DOHH2 (cell line): ENCODE results near the gene KCNMA1.

ENCODE experiments used
- EZH2phosphoT487 ChIP-seq: fragments of 200-600 bp; sonication (generic); IDR thresholded peaks from 2 replicates; pipeline ENCODE4 v1.6.1; 2017; ENCODE audit warnings: borderline replicate concordance, mild to moderate bottlenecking, antibody characterized with exemption, low read length, moderate library complexity, mixed read lengths
- TF ChIP-seq, protein P1 (sequence below): fragments of 200-600 bp; sonication (generic); IDR thresholded peaks from one replicate; pipeline ENCODE4 v1.5.1; 2014; ENCODE audit warnings: antibody characterized with exemption, mild to moderate bottlenecking, low read depth, low read length; ENCODE audit not compliant: poor library complexity, severe bottlenecking

DNA sequence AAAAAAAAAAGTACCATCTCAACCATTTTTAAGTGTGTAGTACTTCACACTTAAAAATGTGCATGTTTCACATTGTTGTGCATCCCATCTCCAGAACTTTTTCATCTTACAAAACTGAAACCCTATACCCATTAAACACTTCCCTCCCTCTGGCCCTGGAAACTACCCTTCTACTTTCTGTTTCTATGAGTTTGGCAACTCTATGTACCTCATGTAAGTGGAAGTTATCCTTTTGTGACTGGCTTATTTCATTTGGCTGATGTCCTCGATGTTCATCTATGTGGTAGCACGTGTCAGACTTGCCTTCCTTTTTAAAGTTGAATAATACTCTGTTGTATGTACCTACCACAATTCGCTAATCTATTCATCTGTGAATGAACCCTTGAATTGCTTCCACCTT is 12.2 kb downstream of the KCNMA1 start:
- TF ChIP-seq, protein P1, sequence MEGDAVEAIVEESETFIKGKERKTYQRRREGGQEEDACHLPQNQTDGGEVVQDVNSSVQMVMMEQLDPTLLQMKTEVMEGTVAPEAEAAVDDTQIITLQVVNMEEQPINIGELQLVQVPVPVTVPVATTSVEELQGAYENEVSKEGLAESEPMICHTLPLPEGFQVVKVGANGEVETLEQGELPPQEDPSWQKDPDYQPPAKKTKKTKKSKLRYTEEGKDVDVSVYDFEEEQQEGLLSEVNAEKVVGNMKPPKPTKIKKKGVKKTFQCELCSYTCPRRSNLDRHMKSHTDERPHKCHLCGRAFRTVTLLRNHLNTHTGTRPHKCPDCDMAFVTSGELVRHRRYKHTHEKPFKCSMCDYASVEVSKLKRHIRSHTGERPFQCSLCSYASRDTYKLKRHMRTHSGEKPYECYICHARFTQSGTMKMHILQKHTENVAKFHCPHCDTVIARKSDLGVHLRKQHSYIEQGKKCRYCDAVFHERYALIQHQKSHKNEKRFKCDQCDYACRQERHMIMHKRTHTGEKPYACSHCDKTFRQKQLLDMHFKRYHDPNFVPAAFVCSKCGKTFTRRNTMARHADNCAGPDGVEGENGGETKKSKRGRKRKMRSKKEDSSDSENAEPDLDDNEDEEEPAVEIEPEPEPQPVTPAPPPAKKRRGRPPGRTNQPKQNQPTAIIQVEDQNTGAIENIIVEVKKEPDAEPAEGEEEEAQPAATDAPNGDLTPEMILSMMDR = no peak
- TF ChIP-seq EZH2phosphoT487 = no peak
